Measurements from ENCODE around the gene DNAH12.
"Not testable (repeated sequence)": the region's sequence is repeated elsewhere in the genome, so short reads cannot be mapped to it uniquely, and the experiment has no call there.

DNAH12 gene

DNA sequence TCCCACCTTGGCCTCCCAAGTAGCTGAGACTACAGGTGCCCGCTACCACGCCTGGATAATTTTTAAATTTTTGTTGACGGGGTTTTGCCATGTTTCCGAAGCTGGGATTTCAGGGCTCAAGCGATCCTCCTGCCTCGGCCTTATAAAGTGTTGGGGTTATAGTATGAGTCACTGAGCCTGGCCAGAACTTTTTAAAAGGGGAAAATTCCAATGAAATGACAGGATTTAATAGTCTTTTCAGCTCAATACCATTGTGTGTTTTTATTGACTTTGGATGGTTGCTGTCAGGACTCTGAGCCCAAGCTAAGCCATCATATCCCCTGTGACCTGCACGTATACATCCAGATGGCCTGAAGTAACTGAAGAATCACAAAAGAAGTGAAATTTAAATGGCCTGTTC lies 240.6 kb downstream of the DNAH12 start:
- not testable (repeated sequence) for DNase-seq (ENCODE audit: low spot score)

DNA sequence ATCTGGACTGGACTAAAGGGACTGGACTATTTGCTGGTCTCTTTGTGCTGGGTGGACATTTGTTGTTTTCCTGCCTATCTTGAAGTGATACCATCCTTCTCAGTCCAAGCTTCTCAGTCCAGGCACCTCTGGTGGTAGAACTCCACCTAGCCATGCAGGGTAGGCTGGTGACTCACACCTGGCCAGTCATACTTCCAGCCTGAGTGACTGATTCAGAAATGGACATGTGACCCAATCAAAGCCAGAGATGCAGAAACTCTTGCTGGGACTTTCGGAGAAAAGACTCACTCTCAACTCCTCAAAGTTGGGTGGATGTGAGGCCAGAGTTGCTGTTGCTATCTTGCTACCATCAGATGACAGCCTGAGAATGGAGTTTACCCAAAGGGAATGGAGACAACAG lies 246.1 kb downstream of the DNAH12 start:
- no peak for DNase-seq (ENCODE audit: low spot score)

DNA sequence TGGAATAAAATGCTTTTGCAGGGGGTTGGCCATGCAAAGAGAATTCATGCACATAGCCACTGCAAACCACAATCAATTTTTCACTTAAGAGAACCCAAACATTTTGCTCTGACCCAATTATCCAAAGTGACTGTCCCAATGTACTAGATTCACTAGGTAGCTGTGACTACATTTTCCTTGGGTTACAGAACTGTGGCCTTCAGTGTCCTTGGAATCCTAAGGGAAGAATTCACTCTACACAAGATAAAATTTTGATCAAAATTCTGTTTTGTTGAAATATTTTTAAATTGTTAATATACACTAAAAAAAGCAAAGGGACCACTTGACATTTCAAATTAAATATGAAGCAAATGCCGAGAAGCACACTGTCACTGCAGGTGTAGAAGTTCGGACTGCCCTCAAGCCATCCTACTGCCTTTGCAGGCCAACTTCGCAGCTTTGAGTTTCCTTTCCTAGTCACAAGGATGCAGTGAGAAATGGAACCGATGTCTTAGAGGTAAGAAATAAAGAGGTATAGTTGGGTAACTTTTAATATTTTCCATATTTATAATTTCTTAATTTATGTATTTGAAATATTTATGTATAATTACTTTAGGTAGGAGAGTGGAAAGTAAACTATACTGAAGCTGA lies 251.1 kb downstream of the DNAH12 start:
- no peak for DNase-seq (ENCODE audit: low spot score)

DNA sequence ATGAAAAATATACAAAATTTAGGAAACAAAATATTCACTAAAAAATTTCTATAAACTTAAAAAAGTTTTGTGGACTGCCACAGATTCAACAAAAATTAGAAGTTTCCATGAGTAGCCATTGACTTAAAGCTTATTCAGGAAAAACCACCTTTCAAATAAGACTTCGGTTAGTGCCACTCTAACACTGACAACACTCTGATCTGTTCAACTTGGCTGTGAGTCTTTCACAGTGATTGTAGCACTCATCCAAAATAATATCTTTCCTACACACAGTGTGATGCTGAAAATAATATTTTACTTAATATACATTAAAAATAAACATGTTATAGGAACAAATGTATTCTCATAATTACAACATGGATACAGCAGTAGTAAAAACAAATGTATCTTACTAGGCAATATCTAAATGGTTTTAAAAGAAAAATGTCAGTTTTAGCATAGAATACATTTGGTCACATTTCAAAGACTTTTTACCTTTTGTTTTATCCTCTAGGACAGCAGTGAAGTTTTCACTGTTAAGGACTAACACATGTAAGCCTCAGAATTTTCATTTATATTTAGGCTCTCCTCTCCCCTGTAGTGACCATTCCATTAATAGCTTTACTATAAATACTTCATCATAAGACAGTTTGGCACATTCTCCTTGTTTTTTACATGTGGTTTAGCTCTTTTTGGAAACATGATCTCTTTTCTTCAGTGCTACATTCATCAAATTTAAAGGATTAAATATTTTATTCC lies 251.8 kb downstream of the DNAH12 start, which contains the start of gene ASB14:
Gene ASB14, minus strand, starts transcription at position 527 of the 738 bp plus-strand sequence. CDS start 652 bp downstream, outside the sequence.
- no peak for DNase-seq (ENCODE audit: low spot score)

DNA sequence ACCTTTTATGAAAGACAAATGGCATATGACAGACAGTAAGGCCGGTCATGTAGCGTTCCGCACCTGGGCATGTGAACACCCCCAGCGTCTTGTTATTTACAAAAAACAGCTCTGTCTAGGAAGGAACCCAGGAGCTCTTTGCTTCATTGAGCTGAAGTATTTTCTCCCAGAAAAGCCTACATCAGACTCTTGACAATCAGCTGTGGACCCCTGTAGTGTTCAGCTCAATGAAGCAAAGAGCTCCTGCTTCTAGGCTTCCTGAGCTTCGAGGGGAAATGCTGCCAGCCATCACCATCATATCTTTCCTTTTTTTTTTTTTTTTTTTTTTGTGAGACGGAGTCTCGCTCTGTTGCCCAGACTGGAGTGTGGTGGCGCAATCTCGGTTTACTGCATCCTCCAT lies 255.7 kb downstream of the DNAH12 start:
- no peak for DNase-seq (ENCODE audit: low spot score)

DNA sequence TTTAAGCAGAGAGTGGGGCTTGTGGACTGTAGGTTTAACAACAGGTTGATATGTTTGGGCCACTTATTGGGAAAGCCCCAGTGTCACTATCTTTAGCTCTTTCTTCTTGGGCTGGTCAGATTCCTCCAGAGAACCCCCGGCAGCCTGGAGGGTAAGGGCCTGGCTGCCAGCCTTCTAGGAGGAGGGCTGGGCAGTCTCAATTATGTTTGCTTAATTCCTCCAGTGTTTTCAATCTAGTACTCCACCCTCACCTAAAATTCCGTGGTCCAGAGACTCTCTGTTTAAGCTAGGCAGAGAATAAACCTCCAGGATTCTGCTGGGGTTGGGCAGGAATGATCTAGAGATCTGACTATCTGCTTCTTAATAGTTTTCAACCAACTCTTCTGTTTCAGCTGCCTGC lies 256.9 kb downstream of the DNAH12 start:
- DNase-seq (ENCODE audit: low spot score) = no peak

DNA sequence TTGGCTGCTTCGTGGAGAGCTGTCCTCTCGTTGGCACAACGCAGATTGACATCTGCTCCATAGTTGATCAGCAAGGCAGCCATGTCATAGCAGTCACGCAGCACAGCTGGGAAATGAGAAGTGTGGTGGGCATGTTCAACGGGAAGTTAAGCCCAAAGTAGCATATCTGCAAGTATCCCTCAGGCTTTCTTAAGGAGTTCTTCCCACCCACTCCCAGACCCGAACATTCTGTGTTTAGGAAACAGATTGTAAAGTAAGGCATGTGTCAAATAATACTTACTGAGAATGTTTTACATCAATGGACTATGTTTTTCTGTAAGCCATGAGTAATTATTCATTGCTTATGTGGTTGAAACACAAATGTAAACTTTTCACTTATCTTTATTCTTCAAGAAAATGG lies 260.8 kb downstream of the DNAH12 start:
- DNase-seq (ENCODE audit: low spot score) = no peak

DNA sequence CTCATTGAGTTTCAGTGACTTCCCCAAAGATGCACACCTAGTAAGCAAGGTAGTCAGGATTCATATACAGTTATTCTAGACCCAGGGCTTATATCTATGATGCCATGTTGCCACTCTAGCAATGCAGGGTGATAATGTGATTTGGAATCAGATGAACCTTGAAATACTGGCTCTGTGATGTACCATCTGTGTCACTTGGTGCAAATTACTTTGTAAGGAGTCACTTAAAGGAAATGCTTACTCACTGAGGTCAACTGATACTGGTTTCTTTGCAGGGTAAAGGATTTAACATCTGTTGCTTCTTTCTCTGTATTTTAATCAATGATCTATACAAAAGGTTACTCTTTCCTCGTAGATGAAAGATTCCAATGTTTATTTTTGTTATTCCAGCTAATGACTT lies 262.4 kb downstream of the DNAH12 start:
- DNase-seq (ENCODE audit: low spot score) = no peak

DNA sequence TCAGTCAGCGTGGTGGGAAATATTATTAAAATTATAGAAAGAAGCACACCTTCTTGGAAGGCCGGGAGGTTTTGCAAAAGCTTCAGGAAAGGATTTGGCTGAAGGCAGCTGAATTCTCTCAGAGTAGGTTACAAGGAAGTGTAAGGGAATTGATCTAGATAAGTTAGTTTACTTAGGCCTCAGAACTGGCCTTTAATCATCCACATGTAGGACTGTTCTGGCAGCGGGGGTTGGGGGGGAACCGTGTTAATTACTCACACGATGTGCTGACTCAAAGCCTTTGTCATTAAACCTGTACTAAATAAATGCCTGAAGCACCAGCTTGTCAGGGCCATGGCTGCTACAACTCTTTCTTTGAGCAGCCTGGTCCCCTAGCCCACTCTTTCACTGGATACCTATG lies 264.5 kb downstream of the DNAH12 start:
- no peak for DNase-seq (ENCODE audit: low spot score)

DNA sequence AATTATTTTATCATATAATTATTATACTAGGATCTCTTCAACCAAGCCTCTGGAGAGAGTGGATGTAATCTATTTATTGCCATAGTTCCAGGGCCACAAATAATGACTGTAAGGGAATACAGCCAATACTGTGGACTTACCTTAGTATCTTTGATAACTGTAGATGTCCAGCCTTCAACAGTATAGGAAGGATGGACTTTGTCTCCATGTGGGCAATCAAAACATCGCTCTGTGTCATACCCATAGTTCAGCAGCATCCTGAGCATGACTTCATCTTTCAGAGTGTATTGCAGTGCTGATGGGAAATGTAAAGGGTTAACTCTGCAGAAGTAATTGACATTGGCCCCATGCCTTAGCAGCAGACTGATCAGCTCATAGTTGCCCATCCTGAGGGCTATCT lies 265.9 kb downstream of the DNAH12 start:
- no peak for DNase-seq (ENCODE audit: low spot score)

DNA sequence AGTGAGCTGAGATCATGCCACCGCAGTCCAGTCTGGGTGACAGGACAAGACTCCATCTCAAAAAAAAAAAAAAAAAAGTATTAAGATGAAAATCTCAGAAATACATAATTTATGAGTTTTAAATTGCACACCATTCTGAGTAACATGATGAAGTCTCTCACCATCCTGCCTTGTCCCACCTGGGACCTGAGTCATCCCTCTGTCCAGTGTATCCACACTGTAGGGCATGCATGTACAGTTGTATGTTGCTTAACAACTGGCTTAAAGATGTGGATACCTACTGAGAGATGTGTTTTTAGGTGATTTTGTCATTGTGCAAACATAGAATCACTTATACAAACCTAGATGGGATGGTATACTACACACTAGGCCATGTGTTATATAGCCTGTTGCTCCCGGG lies 268.8 kb downstream of the DNAH12 start:
- DNase-seq (ENCODE audit: low spot score) = no peak

DNA sequence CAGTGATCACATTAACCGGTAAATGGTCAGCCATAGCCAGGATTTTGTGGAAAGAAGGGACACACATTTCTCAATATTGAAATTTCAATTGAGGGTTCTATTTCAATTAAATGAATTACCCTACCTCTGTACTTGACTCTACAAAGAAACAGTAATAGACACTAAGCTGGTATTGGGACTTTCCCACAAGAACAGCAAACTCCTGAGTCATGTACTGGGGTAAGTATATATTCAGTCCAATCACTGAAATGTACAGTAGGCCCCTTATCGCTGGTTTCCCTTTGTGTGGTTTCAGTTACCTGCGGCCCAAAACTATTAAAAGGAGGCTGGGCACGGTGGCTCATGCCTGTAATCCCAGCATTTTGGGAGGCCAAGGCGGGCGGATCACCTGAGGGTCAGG lies 269.3 kb downstream of the DNAH12 start:
- no peak for DNase-seq (ENCODE audit: low spot score)

DNA sequence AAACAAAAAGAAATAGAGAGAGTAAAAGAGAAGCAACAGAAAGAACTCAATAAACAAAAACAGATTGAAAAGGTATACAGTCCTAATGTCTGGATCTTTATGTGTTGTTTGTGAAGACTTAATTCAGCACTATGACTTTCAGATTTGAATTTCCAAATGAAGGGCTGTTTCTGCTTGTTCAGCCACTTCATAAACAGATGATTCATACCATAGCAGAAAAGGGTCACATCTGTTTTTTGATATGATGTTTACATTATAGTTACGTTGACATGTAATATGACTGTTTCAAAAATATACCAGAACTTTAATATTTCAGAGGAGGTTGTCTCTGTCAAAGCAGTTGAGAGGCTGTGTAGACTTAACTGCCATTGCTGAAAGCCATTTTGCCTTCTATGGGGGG lies 275.7 kb downstream of the DNAH12 start:
- no peak for DNase-seq (ENCODE audit: low spot score)

DNA sequence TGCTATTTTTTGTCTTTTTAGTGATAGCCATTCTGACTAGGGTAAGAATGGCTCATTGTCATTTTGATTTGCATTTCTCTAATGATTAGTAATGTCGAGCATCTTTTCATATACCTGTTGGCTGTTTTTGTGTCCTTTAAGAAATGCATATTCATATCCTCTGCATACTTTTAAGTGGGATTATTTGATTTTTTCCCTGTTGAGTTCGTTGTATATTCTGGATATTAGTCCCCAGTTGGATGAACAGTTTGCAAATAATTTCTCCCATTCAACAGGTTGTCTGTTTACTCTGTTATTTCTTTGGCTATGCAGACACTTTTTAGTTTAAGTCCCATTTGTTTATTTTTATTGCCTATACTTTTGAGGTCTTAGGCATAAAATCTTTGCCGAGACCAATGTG lies 282.2 kb downstream of the DNAH12 start:
- DNase-seq (ENCODE audit: low spot score) = no peak

DNA sequence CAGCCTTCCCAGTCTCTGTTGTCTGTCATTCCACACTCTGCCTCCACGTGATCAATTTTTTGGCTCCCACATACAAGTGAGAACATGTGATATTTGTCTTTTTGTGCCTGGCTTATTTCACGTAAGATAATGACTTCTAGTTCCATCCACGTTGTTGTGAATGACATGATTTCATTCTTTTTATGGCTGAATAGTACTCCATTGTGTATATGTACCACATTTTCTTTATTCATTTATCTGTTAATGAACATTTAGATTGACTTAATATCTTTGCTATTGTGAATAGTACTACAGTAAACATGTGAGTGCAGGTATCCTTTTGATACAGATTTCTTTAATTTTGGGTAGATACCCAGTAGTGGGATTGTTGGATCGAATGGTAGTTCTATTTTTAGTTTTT lies 283.0 kb downstream of the DNAH12 start:
- DNase-seq (ENCODE audit: low spot score) = no peak

DNA sequence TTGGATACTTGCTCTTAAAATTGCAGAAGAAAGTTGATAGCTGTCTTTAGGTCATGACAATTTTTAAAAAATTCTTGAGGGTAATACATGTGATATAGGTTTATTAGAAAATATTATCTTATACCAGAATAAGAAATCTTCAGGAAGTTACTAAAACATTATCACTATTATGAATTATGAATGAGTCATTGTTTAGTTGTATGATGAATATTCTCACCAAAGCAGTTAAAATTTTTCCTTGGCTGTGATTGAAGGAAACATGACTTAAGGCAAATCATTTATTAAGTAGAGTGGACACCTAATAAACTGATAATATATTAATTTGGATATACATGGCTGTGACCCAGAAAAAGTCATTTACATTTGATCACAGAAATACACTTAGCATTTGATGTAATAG lies 286.5 kb downstream of the DNAH12 start:
- no peak for DNase-seq (ENCODE audit: low spot score)

DNA sequence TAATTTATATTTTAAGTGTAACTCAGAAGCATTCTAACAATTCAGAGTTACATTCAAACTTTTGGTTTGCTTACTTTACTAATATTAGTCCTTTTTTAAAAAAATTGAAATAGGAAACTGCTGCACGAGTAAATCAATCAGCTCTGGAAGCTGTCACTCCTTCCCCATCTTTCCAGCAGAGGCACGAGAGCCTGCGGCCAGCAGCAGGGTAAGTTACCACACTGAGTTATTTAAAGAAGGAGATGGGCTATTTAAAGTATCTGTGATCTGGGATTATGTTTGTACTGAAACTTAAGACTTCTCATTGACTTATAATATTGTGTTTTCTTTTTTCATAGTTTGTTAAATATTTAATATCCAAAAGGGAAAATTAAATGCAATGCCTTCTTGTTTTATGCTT lies 287.3 kb downstream of the DNAH12 start:
- no peak for DNase-seq (ENCODE audit: low spot score)

DNA sequence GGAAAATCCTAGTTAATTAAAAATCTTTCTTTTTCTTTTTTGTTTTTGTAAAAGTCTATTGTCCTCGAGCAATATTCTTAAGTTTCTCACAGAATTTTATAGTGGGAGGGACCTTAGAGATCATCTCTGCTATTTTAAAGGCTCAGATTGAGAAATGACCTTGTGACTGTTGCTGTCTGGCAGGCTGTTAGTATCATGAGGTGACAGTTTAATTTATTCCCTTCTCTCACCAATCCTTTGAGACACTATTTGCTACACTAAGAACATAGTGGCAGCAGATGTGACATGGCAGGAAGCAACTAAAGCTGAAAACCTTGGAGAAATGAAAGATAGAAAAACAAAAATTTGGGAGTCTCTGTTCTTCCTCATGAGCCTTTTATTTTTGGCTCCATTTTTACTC lies 291.7 kb downstream of the DNAH12 start:
- no peak for DNase-seq (ENCODE audit: low spot score)

DNA sequence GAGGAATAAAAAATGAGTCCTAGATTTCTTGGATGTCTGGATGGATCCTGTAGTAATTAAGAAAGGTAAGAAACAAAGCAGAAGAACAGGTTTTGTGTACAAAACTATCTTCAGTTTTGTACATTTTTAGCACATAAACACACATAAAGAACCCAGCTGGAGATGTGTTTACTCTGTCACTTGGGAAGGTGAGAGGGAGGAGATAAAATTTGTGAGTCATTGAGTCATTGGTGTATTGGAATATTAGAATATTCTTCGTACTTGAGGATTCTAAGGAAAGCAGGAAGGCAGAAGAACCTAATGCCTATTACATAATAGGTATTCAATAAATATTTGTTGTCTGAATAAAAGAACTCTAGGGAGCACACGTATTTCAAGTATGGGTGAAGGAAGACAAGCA lies 299.2 kb downstream of the DNAH12 start:
- no peak for DNase-seq (ENCODE audit: low spot score)
